ENCODE measurements around the gene KLF2. TPM values are rescaled to one million over a fixed set of nuclear protein-coding genes. Genes with fewer than 3 reads are reported as not detected.

Gene KLF2
- total RNA-seq, 1 donor from 2014 or later = 252 TPM

DNA sequence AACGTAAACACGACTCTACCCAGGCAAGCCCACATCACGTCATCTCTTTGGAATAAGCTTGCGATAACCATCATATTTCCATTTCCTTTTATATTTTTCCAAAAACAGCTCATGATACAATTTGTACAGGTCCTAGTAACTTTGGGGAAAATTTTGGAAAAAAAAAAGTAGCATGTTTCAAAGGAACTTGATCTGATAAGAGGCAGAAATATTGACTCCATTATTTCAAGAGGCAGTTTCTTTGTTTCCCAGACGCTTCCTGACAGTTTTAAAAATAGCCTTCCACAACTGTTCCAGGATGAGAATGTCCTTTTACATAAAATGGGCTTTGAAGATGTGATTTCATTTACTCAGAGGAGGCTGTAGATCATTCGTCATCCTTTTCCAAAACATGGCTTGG, 23.1 kb downstream of the KLF2 start:
- intact Hi-C loops (cut with DNase I) = no loop called here
- Histone ChIP-seq H3K4me1 (peaks cover under 1% of the 10 kb centered on the region), H3K36me3 (no peaks in the 10 kb centered on the region), H3K9me3 (no peaks in the 10 kb centered on the region), H3K27ac (no peak overlapping the region), H3K4me3 (no peak overlapping the region), H3K27me3 (no peaks in the 10 kb centered on the region)
- peak in 1 of 2 donors; percentile 77 for TF ChIP-seq POLR2AphosphoS5 (IDR thresholded peaks at IDR 0.05; ENCODE audit: insufficient read depth in 1 of 2, low read depth in 1 of 2)
- no peak for TF ChIP-seq POLR2A (IDR thresholded peaks at IDR 0.05)
- DNase-seq (ENCODE audit: extremely low spot score in 2 of 2) = no peak

GRCh38 chr19:16349551-16350152, 25.0 kb downstream of the KLF2 start:
- DNase-seq (ENCODE audit: extremely low spot score in 2 of 2) = no peak
- no peak overlapping the region for H3K27ac ChIP-seq
- intact Hi-C loops (cut with DNase I) = no loop called here

DNA sequence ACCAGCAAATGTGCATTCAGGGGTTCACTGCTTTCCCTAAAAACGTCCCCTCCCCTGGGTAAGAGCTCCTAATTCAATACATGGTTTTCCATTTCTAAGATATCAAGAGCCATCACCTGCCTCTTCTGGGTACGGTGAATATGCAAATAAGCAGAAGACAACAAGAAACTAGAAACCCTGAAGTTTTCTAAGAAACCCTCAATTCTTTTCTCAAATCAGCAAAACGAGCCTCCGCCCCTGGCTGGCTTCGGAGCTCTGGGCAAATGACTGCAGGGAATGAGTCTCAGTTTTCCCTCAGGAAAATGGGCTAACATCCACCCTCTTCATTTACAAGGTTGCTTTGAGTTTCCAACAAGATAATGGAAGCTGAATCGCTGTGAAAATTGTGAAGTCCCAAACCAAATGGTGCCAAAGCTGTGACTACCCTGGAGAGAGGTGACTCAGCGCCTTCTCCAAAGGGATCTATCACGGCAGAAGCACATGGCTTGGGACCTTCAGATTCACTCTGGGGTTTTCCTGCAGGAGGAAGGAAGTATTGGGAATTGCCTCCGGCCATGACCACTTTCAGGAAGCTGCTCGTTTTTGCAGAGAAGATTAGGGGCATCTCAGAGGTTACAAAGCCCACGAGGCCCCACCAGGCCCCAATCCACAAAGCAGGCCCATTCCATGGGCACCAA, 26.6 kb downstream of the KLF2 start:
- peaks cover 11% of the 10 kb centered on the region for H3K4me1 ChIP-seq
- H3K27me3 ChIP-seq = no peaks in the 10 kb centered on the region
- no peaks in the 10 kb centered on the region for H3K36me3 ChIP-seq
- intact Hi-C loops (cut with DNase I) = no loop called here
- H3K9me3 ChIP-seq = no peaks in the 10 kb centered on the region
- H3K27ac ChIP-seq = no peak overlapping the region
- no peak overlapping the region for H3K4me3 ChIP-seq
- no peak for DNase-seq (ENCODE audit: extremely low spot score in 2 of 2)
- TF ChIP-seq POLR2A (IDR thresholded peaks at IDR 0.05) (no peak), POLR2AphosphoS5 (IDR thresholded peaks at IDR 0.05; ENCODE audit: insufficient read depth in 1 of 2, low read depth in 1 of 2) (no peak), CTCF (IDR thresholded peaks at IDR 0.05) (no peak)

More at GRCh38 chr19:16349551-16350152, 25.0 kb downstream of the KLF2 start:
- Histone ChIP-seq H3K4me3 (no peak overlapping the region), H3K4me1 (no peaks in the 10 kb centered on the region), H3K27me3 (no peaks in the 10 kb centered on the region), H3K36me3 (no peaks in the 10 kb centered on the region), H3K9me3 (no peaks in the 10 kb centered on the region)
- TF ChIP-seq POLR2AphosphoS5 (IDR thresholded peaks at IDR 0.05; ENCODE audit: insufficient read depth in 1 of 2, low read depth in 1 of 2) = no peak
- no peak for TF ChIP-seq POLR2A (IDR thresholded peaks at IDR 0.05)
- no peak for TF ChIP-seq CTCF (IDR thresholded peaks at IDR 0.05)

- no peak for TF ChIP-seq POLR2A (IDR thresholded peaks at IDR 0.05)
- TF ChIP-seq CTCF (IDR thresholded peaks at IDR 0.05) = no peak
- no peak for TF ChIP-seq POLR2AphosphoS5 (IDR thresholded peaks at IDR 0.05; ENCODE audit: insufficient read depth in 1 of 2, low read depth in 1 of 2)
- Histone ChIP-seq H3K27ac (no peak overlapping the region), H3K4me3 (peak overlapping the region; percentile 6 to 20), H3K36me3 (no peaks in the 10 kb centered on the region), H3K27me3 (no peaks in the 10 kb centered on the region), H3K9me3 (no peaks in the 10 kb centered on the region), H3K4me1 (peaks cover 11% of the 10 kb centered on the region)
- intact Hi-C loops (cut with DNase I) = no loop called here
- DNase-seq (ENCODE audit: extremely low spot score in 2 of 2) = no peak
Measured at GRCh38 chr19:16355293-16356043, 30.8 kb downstream of the KLF2 start.

GRCh38 chr19:16358456-16358855, 33.8 kb downstream of the KLF2 start:
- Histone ChIP-seq H3K27me3 (no peaks in the 10 kb centered on the region), H3K4me1 (peaks cover 15% of the 10 kb centered on the region), H3K9me3 (no peaks in the 10 kb centered on the region), H3K4me3 (no peak overlapping the region), H3K27ac (no peak overlapping the region), H3K36me3 (no peaks in the 10 kb centered on the region)
- intact Hi-C loops (cut with DNase I) = no loop called here
- TF ChIP-seq CTCF (IDR thresholded peaks at IDR 0.05) (no peak), POLR2AphosphoS5 (IDR thresholded peaks at IDR 0.05; ENCODE audit: insufficient read depth in 1 of 2, low read depth in 1 of 2) (no peak)
- no peak for DNase-seq (ENCODE audit: extremely low spot score in 2 of 2)
